Right lobe of liver (tissue), 6 donors: Measurements from ENCODE around the gene TAS1R3. TPM values are rescaled to one million over a fixed set of nuclear protein-coding genes. Genes with fewer than 3 reads are reported as not detected.

Source experiments
- ATAC-seq, 4 donors: fragments of 200-7000 bp; cut with Tn5 transposase; one replicate each; pipeline ENCODE4 v1.9.1; 2020; ENCODE audit warnings: mild to moderate bottlenecking in 4 of 4, moderate library complexity in 4 of 4
- DNase-seq, 3 donors: peaks; one replicate each; pipeline ENCODE4 v3.0.0-alpha.2; 2020
- H3K27ac ChIP-seq, 3 donors: fragments of 200-600 bp; one replicate each; pipeline ENCODE4 v1.8.0; 2022
- H3K27me3 ChIP-seq, 2 donors: fragments of 200-600 bp; one replicate each; pipeline ENCODE4 v1.8.0; 2022
- H3K36me3 ChIP-seq, 4 donors: fragments of 200-600 bp; sonication (generic) in 1 of 4; one replicate each; pipeline versions ENCODE4 v1.5.1 to v1.8.0; 2017 to 2022; ENCODE audit warnings: control low read depth in 1 of 4
- H3K4me1 ChIP-seq, 4 donors: fragments of 200-600 bp; sonication (generic) in 1 of 4; one replicate each; pipeline versions ENCODE4 v1.5.1 to v1.8.0; 2017 to 2022; ENCODE audit warnings: control low read depth in 1 of 4
- H3K4me3 ChIP-seq, 3 donors: fragments of 200-600 bp; one replicate each; pipeline ENCODE4 v1.8.0; 2022
- H3K9me3 ChIP-seq, 4 donors: fragments of 200-600 bp; sonication (generic) in 1 of 4; one replicate each; pipeline versions ENCODE4 v1.5.1 to v1.8.0; 2017 to 2022; ENCODE audit warnings: control low read depth in 1 of 4
- POLR2A ChIP-seq: fragments of 450-650 bp; IDR thresholded peaks from one replicate; pipeline ENCODE4 v1.6.1; 2017; ENCODE audit warnings: antibody characterized with exemption, mild to moderate bottlenecking
- WGBS: methylation state at CpG from one replicate; pipeline ENCODE4 v1.1.6; 2018; ENCODE audit warnings: low coverage, low lambda C conversion rate; ENCODE audit not compliant: insufficient coverage; ENCODE audit errors: missing lambda C conversion rate; 5-methylcytosine and 5-hydroxymethylcytosine counted together
- intact Hi-C, 2 donors: fragments of 100-400 bp; cut with DNase I; formaldehyde crosslinking; loops; one replicate each; pipeline versions ENCODE4 v1.11.2 to v1.14.1; 2022
- total RNA-seq, 6 experiments: library from RNA; depleted of rRNA in 2 of 6; stranded (reverse); fragments of >200 nt in 2 of 6; fragmentation: NEBNext Ultra II Directional in 3 of 6; extraction: Animal tissue kit (Norgen Biotek cat#: 25700) in 3 of 6; gene quantifications; one replicate each; pipeline versions ENCODE4 v1.1.0 to v1.2.4, GENCODE V29; 2016 to 2023
- TF ChIP-seq, protein P1 (sequence below), 4 donors: fragments of 200-600 bp in 3 of 4; fragments of 450-650 bp in 1 of 4; IDR thresholded peaks; one replicate each; pipeline versions ENCODE4 v1.5.1 to v1.8.0; 2016 to 2022; ENCODE audit warnings: antibody characterized with exemption in 4 of 4, mild to moderate bottlenecking in 2 of 4
- donor health status: DM: no; HTN: yes; CAD: no.
- donor health status: DM: no; HTN: no; CAD: no.
- donor health status: DM: no; HTN: no; CAD: no.
- donor health status: DM: no; HTN: yes; CAD: no.
- donor health status: DM: no; HTN: yes; CAD: no.

Gene TAS1R3
- total RNA-seq, 6 experiments from 2014 or later = 0.10 to 2.7 (median 0.33) TPM

GRCh38 chr1:1308756-1309250 is 22.3 kb upstream of the TAS1R3 start:
- 6% methylated on average over 7 of the region's 66 CpGs for WGBS
- intact Hi-C loops = no loop called here
- peak in 1 of 3 donors; percentile 52 for DNase-seq
- Histone ChIP-seq H3K27me3 (no peaks in the 10 kb centered on the region), H3K4me1 (peaks cover 0 to 35% (median 19%) of the 10 kb centered on the region in 4 donors), H3K4me3 (peak overlapping the region; percentile 66 to 92 (median 92)), H3K36me3 (peaks cover 0 to 30% (median 4%) of the 10 kb centered on the region in 4 donors), H3K9me3 (no peaks in the 10 kb centered on the region), H3K27ac (peak overlapping the region; percentile 2 to 90 (median 82))
- no peak for ATAC-seq
- no peak for TF ChIP-seq POLR2A
- TF ChIP-seq, protein P1, sequence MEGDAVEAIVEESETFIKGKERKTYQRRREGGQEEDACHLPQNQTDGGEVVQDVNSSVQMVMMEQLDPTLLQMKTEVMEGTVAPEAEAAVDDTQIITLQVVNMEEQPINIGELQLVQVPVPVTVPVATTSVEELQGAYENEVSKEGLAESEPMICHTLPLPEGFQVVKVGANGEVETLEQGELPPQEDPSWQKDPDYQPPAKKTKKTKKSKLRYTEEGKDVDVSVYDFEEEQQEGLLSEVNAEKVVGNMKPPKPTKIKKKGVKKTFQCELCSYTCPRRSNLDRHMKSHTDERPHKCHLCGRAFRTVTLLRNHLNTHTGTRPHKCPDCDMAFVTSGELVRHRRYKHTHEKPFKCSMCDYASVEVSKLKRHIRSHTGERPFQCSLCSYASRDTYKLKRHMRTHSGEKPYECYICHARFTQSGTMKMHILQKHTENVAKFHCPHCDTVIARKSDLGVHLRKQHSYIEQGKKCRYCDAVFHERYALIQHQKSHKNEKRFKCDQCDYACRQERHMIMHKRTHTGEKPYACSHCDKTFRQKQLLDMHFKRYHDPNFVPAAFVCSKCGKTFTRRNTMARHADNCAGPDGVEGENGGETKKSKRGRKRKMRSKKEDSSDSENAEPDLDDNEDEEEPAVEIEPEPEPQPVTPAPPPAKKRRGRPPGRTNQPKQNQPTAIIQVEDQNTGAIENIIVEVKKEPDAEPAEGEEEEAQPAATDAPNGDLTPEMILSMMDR (IDR thresholded peaks at IDR 0.05) = no peak

DNA sequence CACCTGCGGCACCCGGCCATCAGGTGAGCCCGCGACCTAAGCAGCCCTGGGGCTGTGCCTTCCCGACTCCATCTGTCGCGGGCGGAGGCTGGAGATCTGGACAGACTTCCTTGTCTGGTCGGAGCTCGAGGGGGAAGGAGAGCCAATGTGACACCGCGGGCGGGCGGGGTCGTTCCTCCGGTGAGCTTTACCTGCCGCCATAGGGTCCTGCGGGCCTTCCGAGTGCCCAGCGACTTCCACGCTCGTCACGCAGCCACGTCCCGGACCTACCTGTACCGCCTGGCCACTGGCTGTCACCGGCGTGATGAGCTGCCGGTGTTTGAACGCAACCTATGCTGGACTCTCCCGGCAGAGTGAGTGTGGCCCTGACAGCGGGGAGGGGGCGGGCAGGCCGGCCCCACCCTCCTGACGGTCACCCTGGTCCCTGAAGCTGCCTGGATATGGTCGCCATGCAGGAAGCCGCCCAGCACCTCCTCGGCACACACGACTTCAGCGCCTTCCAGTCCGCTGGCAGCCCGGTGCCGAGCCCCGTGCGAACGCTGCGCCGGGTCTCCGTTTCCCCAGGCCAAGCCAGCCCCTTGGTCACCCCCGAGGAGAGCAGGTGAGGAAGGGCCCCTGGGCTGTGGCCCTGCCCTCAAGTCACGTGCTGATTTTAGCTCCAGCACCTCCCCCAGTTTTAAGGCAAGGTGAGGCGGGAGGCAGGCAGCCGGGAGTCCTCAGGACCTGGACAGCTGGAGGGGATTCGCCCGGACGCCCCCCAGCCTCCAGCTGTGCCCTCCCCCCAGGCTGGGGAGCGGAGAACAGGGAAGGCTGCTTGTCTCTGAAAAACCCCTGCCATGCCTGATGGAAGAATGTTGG is 21.6 kb upstream of the TAS1R3 start:
- intact Hi-C loops = no loop called here
- peaks cover 0 to 35% (median 19%) of the 10 kb centered on the region in 4 donors for H3K4me1 ChIP-seq
- H3K27ac ChIP-seq = peak overlapping the region in 2 of 3 donors; percentile 82 to 90
- DNase-seq = peak in 1 of 3 donors; percentile 43
- peak overlapping the region; percentile 66 to 92 (median 92) for H3K4me3 ChIP-seq
- no peaks in the 10 kb centered on the region for H3K9me3 ChIP-seq
- no peaks in the 10 kb centered on the region for H3K27me3 ChIP-seq
- TF ChIP-seq, protein P1 (IDR thresholded peaks at IDR 0.05) = no peak
- TF ChIP-seq POLR2A = no peak
- peaks cover 0 to 36% (median 10%) of the 10 kb centered on the region in 4 donors for H3K36me3 ChIP-seq
- ATAC-seq = no peak
- 67% methylated on average over 7 of the region's 57 CpGs for WGBS

- Histone ChIP-seq H3K27ac (no peak overlapping the region), H3K4me1 (peaks cover 0 to 31% (median 17%) of the 10 kb centered on the region in 4 donors), H3K36me3 (peaks cover 0 to 42% (median 10%) of the 10 kb centered on the region in 4 donors), H3K4me3 (no peak overlapping the region), H3K9me3 (no peaks in the 10 kb centered on the region), H3K27me3 (no peaks in the 10 kb centered on the region)
- no peak for DNase-seq
- no peak for ATAC-seq
- intact Hi-C loops = no loop called here
- TF ChIP-seq POLR2A = no peak
- TF ChIP-seq, protein P1 (IDR thresholded peaks at IDR 0.05) = no peak
- WGBS = no CpG with 5 or more reads among the region's 3 CpGs
Observed at GRCh38 chr1:1310109-1310385, 21.0 kb upstream of the TAS1R3 start.

- no peak for DNase-seq
- intact Hi-C loops = no loop called here
- Histone ChIP-seq H3K27me3 (no peaks in the 10 kb centered on the region), H3K4me1 (peaks cover 0 to 26% (median 14%) of the 10 kb centered on the region in 4 donors), H3K36me3 (peaks cover 0 to 44% (median 10%) of the 10 kb centered on the region in 4 donors), H3K27ac (no peak overlapping the region), H3K4me3 (no peak overlapping the region), H3K9me3 (no peaks in the 10 kb centered on the region)
- ATAC-seq = no peak
- WGBS = 40% methylated on average over 2 of the region's 21 CpGs
- TF ChIP-seq, protein P1 (IDR thresholded peaks at IDR 0.05) = no peak
- no peak for TF ChIP-seq POLR2A
Observed at GRCh38 chr1:1310476-1311053, 20.5 kb upstream of the TAS1R3 start.
